ENCODE data around the gene PLA2G2D.

- no peak for TF ChIP-seq SIN3A (IDR thresholded peaks at IDR 0.05; ENCODE audit: borderline replicate concordance, insufficient read depth, low read length)
- no peak for TF ChIP-seq POLR2AphosphoS5 (IDR thresholded peaks at IDR 0.05; ENCODE audit: low read depth, low read length)
- TF ChIP-seq, protein P1, sequence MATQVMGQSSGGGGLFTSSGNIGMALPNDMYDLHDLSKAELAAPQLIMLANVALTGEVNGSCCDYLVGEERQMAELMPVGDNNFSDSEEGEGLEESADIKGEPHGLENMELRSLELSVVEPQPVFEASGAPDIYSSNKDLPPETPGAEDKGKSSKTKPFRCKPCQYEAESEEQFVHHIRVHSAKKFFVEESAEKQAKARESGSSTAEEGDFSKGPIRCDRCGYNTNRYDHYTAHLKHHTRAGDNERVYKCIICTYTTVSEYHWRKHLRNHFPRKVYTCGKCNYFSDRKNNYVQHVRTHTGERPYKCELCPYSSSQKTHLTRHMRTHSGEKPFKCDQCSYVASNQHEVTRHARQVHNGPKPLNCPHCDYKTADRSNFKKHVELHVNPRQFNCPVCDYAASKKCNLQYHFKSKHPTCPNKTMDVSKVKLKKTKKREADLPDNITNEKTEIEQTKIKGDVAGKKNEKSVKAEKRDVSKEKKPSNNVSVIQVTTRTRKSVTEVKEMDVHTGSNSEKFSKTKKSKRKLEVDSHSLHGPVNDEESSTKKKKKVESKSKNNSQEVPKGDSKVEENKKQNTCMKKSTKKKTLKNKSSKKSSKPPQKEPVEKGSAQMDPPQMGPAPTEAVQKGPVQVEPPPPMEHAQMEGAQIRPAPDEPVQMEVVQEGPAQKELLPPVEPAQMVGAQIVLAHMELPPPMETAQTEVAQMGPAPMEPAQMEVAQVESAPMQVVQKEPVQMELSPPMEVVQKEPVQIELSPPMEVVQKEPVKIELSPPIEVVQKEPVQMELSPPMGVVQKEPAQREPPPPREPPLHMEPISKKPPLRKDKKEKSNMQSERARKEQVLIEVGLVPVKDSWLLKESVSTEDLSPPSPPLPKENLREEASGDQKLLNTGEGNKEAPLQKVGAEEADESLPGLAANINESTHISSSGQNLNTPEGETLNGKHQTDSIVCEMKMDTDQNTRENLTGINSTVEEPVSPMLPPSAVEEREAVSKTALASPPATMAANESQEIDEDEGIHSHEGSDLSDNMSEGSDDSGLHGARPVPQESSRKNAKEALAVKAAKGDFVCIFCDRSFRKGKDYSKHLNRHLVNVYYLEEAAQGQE (IDR thresholded peaks at IDR 0.05; ENCODE audit: insufficient read depth in 1 of 2, low read depth in 2 of 2, low read length in 2 of 2), result no peak
- no peak for TF ChIP-seq TAF1 (IDR thresholded peaks at IDR 0.05; ENCODE audit: borderline replicate concordance, insufficient read depth, low read length)
- no peak for TF ChIP-seq FOXP2 (optimal IDR thresholded peaks at IDR 0.05; ENCODE audit: borderline replicate concordance, extremely low read depth, extremely low read length, insufficient read depth)
Observed at GRCh38 chr1:20069874-20070273, 49.5 kb downstream of the PLA2G2D start, which contains the start of gene PLA2G5.
